H9 (cell line): Measurements from ENCODE around the gene ICE2. TPM values are rescaled to one million over a fixed set of nuclear protein-coding genes. Genes with fewer than 3 reads are reported as not detected.

Experiments used
- DNase-seq: peaks from one replicate; pipeline ENCODE4 v3.0.0-alpha.2; 2017
- H2AFZ ChIP-seq: one replicate; pipeline ENCODE4 v1.6.1; 2013; ENCODE audit warnings: mild to moderate bottlenecking, low read length, control low read depth, moderate library complexity
- H2AK5ac ChIP-seq: 2 replicates; pipeline ENCODE4 v1.6.1; 2013; ENCODE audit warnings: low read length, control low read depth, mixed read lengths; ENCODE audit not compliant: insufficient read length
- H2BK120ac ChIP-seq: one replicate; pipeline ENCODE4 v1.6.1; 2013; ENCODE audit warnings: low read depth, mild to moderate bottlenecking, low read length, control low read depth, inconsistent platforms; ENCODE audit not compliant: poor library complexity, severe bottlenecking
- H2BK12ac ChIP-seq: 2 replicates; pipeline ENCODE4 v1.6.1; 2013; ENCODE audit warnings: low read length, control low read depth, mixed read lengths, low read depth; ENCODE audit not compliant: insufficient read length
- H2BK15ac ChIP-seq: 2 replicates; pipeline ENCODE4 v1.6.1; 2013; ENCODE audit warnings: low read depth, low read length, control low read depth
- H2BK20ac ChIP-seq: one replicate; pipeline ENCODE4 v1.6.1; 2013; ENCODE audit warnings: low read depth, mild to moderate bottlenecking, low read length, control low read depth, inconsistent platforms; ENCODE audit not compliant: poor library complexity, severe bottlenecking
- H2BK5ac ChIP-seq: 2 replicates; pipeline ENCODE4 v1.6.1; 2013; ENCODE audit warnings: low read length, control low read depth, mixed read lengths; ENCODE audit not compliant: insufficient read length
- H3K14ac ChIP-seq: 2 replicates; pipeline ENCODE4 v1.6.1; 2013; ENCODE audit warnings: low read length, control low read depth; ENCODE audit not compliant: insufficient read depth
- H3K18ac ChIP-seq: 2 replicates; pipeline ENCODE4 v1.6.1; 2013; ENCODE audit warnings: low read depth, mild to moderate bottlenecking, mixed read lengths, low read length, control low read depth; ENCODE audit not compliant: insufficient read length
- H3K23ac ChIP-seq: 2 replicates; pipeline ENCODE4 v1.6.1; 2013; ENCODE audit warnings: low read length, control low read depth, mixed read lengths, low read depth; ENCODE audit not compliant: insufficient read length
- H3K23me2 ChIP-seq: 2 replicates; pipeline ENCODE4 v1.6.1; 2013; ENCODE audit warnings: low read depth, mild to moderate bottlenecking, mixed read lengths, low read length, control low read depth; ENCODE audit not compliant: insufficient read length, poor library complexity, severe bottlenecking
- H3K27ac ChIP-seq: 2 replicates; pipeline ENCODE4 v1.5.1; 2013; ENCODE audit warnings: low read length, control low read depth, mixed read lengths, low read depth; ENCODE audit not compliant: insufficient read length
- H3K27me3 ChIP-seq: 2 replicates; pipeline ENCODE4 v1.6.1; 2013; ENCODE audit warnings: low read length, control low read depth, inconsistent platforms; ENCODE audit not compliant: insufficient read depth
- H3K4ac ChIP-seq: 2 replicates; pipeline ENCODE4 v1.6.1; 2013; ENCODE audit warnings: low read depth, mild to moderate bottlenecking, control low read depth, inconsistent platforms, low read length, moderate library complexity
- H3K4me1 ChIP-seq: 2 replicates; pipeline ENCODE4 v1.6.1; 2013; ENCODE audit warnings: low read length, control low read depth, inconsistent platforms; ENCODE audit not compliant: insufficient read depth
- H3K4me2 ChIP-seq: 2 replicates; pipeline ENCODE4 v1.6.1; 2013; ENCODE audit warnings: low read length, control low read depth, mixed read lengths; ENCODE audit not compliant: insufficient read length, insufficient read depth
- H3K56ac ChIP-seq: 2 replicates; pipeline ENCODE4 v1.6.1; 2013; ENCODE audit warnings: low read depth, mild to moderate bottlenecking, mixed read lengths, low read length, control low read depth; ENCODE audit not compliant: insufficient read length
- H3K79me1 ChIP-seq: 2 replicates; pipeline ENCODE4 v1.6.1; 2013; ENCODE audit warnings: low read depth, mild to moderate bottlenecking, moderate library complexity, low read length, control low read depth, inconsistent platforms; ENCODE audit not compliant: insufficient read depth, poor library complexity, severe bottlenecking
- H3K79me2 ChIP-seq: 2 replicates; pipeline ENCODE4 v1.6.1; 2013; ENCODE audit warnings: low read length, control low read depth, inconsistent platforms; ENCODE audit not compliant: insufficient read depth
- H3K9ac ChIP-seq: 2 replicates; pipeline ENCODE4 v1.6.1; 2013; ENCODE audit warnings: low read length, control low read depth, mixed read lengths; ENCODE audit not compliant: insufficient read length; ENCODE audit errors: extremely low read depth
- H3K9me3 ChIP-seq: one replicate; pipeline ENCODE4 v1.6.1; 2013; ENCODE audit warnings: low read depth, low read length, inconsistent platforms; ENCODE audit not compliant: control insufficient read depth
- H3T11ph ChIP-seq: one replicate; pipeline ENCODE4 v1.6.1; 2013; ENCODE audit warnings: mild to moderate bottlenecking, low read length, control low read depth, inconsistent platforms
- H4K20me1 ChIP-seq: one replicate; pipeline ENCODE4 v1.6.1; 2013; ENCODE audit not compliant: control insufficient read depth, insufficient read length, insufficient read depth
- H4K5ac ChIP-seq: 2 replicates; pipeline ENCODE4 v1.6.1; 2013; ENCODE audit warnings: low read depth, mild to moderate bottlenecking, mixed read lengths, low read length, control low read depth; ENCODE audit not compliant: insufficient read length
- H4K8ac ChIP-seq: replicated peaks from 2 replicates; pipeline ENCODE4 v1.6.1; 2013; ENCODE audit warnings: low read length, control low read depth, mixed read lengths, low read depth; ENCODE audit not compliant: insufficient read length
- H4K91ac ChIP-seq: 2 replicates; pipeline ENCODE4 v1.6.1; 2013; ENCODE audit warnings: low read depth, mild to moderate bottlenecking, moderate library complexity, mixed read lengths, low read length, control low read depth; ENCODE audit not compliant: insufficient read length
- H3K27ac Mint-ChIP-seq, 3 experiments: 2 replicates in 2 of 3; 3 replicates in 1 of 3; pipeline ENCODE4 v1.8.0; 2020 to 2021; ENCODE audit warnings: mixed read lengths in 3 of 3, mild to moderate bottlenecking in 1 of 3, moderate library complexity in 1 of 3
- H3K27me3 Mint-ChIP-seq: 2 replicates; pipeline ENCODE4 v1.8.0; 2021; ENCODE audit warnings: low read depth, mild to moderate bottlenecking, moderate library complexity, mixed read lengths
- H3K36me3 Mint-ChIP-seq, 3 experiments: 2 replicates in 2 of 3; 3 replicates in 1 of 3; pipeline ENCODE4 v1.8.0; 2020 to 2021; ENCODE audit warnings: low read depth in 3 of 3, mixed read lengths in 3 of 3; ENCODE audit not compliant: insufficient read depth in 1 of 3
- H3K4me1 Mint-ChIP-seq, 2 experiments: 2 replicates each; pipeline ENCODE4 v1.8.0; 2020; ENCODE audit warnings: mixed read lengths in 2 of 2
- H3K4me3 Mint-ChIP-seq, 2 experiments: 2 replicates in 1 of 2; 3 replicates in 1 of 2; pipeline ENCODE4 v1.8.0; 2020 to 2021; ENCODE audit warnings: mild to moderate bottlenecking in 2 of 2, mixed read lengths in 2 of 2, moderate library complexity in 1 of 2
- H3K9me3 Mint-ChIP-seq, 2 experiments: 2 replicates in 1 of 2; 3 replicates in 1 of 2; pipeline ENCODE4 v1.8.0; 2020; ENCODE audit warnings: mild to moderate bottlenecking in 2 of 2, mixed read lengths in 2 of 2, moderate library complexity in 1 of 2
- CTCF ChIP-seq: fragments of 200-600 bp; sonication (generic); conservative IDR thresholded peaks from 3 replicates; pipeline ENCODE4 v1.8.0; 2021; ENCODE audit warnings: antibody characterized with exemption, mild to moderate bottlenecking
- WGBS: extraction: QIAGEN DNeasy Blood & Tissue Kit; methylation state at CpG from one replicate; pipeline ENCODE4 v1.1.7; 2013; ENCODE audit warnings: missing lambda C conversion rate, low lambda C conversion rate, mixed read lengths; ENCODE audit not compliant: insufficient read length; ENCODE audit errors: extremely low coverage; 5-methylcytosine and 5-hydroxymethylcytosine counted together
- total RNA-seq: library from RNA; stranded (reverse); gene quantifications from 2 replicates; pipeline ENCODE4 v1.2.1, GENCODE V29; 2021

Gene ICE2
- total RNA-seq, 1 experiment from 2014 or later = 76.3 TPM

GRCh38 chr15:60428935-60429334 lies 50.0 kb downstream of the ICE2 start:
- no peak overlapping the region for H3K56ac ChIP-seq
- peaks cover under 1 to 7% of the 10 kb centered on the region in 2 experiments; a peak in 2 of 4 replicates for H3K4me1 Mint-ChIP-seq
- H4K5ac ChIP-seq = no peak overlapping the region
- H3K27me3 ChIP-seq = no peaks in the 10 kb centered on the region
- no peak overlapping the region for H2BK20ac ChIP-seq
- no peak overlapping the region for H3K18ac ChIP-seq
- H3K23ac ChIP-seq = no peak overlapping the region
- no peak overlapping the region for H4K8ac ChIP-seq
- H3K23me2 ChIP-seq = no peaks in the 10 kb centered on the region
- DNase-seq = no peak
- H3K27ac ChIP-seq = no peak overlapping the region
- H3K4ac ChIP-seq = no peak overlapping the region
- H2BK15ac ChIP-seq = no peak overlapping the region
- H3K36me3 Mint-ChIP-seq = peaks cover 3 to 26% (median 25%) of the 10 kb centered on the region in 3 experiments; a peak in 5 of 7 replicates
- H3K4me1 ChIP-seq = no peaks in the 10 kb centered on the region
- no CpG with 5 or more reads among the region's 1 CpG for WGBS
- no peak overlapping the region for H3K9ac ChIP-seq
- no peaks in the 10 kb centered on the region for H3K9me3 ChIP-seq
- no peaks in the 10 kb centered on the region for H3K27me3 Mint-ChIP-seq
- no peak for TF ChIP-seq CTCF
- no peak overlapping the region for H2BK120ac ChIP-seq
- H4K20me1 ChIP-seq = no peaks in the 10 kb centered on the region
- no peak overlapping the region for H2AFZ ChIP-seq
- no peak overlapping the region for H3K4me2 ChIP-seq
- no peak overlapping the region for H3T11ph ChIP-seq
- H3K79me1 ChIP-seq = no peaks in the 10 kb centered on the region
- no peaks in the 10 kb centered on the region for H3K79me2 ChIP-seq
- no peak overlapping the region for H3K14ac ChIP-seq
- H2AK5ac ChIP-seq = no peak overlapping the region
- no peak overlapping the region for H3K27ac Mint-ChIP-seq
- H3K4me3 Mint-ChIP-seq = no peak overlapping the region
- H2BK5ac ChIP-seq = no peak overlapping the region
- no peak overlapping the region for H4K91ac ChIP-seq
- H2BK12ac ChIP-seq = no peak overlapping the region
- H3K9me3 Mint-ChIP-seq = no peaks in the 10 kb centered on the region
